ENCODE data around the gene LCE1E.

Gene LCE1E

DNA sequence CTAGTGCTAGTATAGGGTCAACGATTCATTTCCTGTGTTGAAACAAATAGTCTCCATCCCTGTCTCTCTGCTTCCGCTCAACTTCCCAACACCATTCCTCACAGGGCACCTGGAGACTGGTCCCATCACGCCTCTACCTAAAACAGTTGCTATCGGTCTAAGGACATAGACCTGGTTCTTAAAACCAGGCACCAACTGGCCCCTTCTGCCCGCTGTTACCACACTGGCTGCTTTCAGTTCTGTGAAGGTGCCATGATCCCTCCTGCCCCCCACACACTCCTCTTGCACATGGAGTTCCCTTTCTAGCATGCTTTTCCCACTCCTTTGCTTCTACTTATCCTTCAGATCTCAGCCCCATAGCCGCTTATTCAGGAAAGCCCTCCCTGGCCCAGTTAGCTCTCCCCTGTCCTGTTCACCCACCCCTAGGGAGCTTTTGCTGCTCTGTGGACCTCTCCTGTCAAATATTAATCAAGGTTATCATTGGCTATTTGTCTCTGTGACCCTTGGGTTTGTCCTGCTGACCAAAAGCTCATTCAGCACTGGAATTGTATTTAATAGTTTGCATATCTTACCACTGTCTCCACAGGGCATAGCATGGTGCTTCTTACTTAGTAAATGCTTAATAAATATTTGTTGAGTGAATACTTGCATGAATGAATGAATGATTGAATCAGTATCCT is 40.2 kb upstream of the LCE1E start:
- ChIA-PET CTCF (interaction anchor here (1.4 to 1.6 kb wide), 2 partner anchors 14 to 103 kb away, joined by 3 read pairs; no protein-coding TSS in a partner anchor), POLR2A (no interaction called here)
- TF ChIP-seq CTCF (IDR thresholded peaks at IDR 0.05; ENCODE audit: control extremely low read depth, extremely low read depth, low read depth, missing control alignments), result no peak

DNA sequence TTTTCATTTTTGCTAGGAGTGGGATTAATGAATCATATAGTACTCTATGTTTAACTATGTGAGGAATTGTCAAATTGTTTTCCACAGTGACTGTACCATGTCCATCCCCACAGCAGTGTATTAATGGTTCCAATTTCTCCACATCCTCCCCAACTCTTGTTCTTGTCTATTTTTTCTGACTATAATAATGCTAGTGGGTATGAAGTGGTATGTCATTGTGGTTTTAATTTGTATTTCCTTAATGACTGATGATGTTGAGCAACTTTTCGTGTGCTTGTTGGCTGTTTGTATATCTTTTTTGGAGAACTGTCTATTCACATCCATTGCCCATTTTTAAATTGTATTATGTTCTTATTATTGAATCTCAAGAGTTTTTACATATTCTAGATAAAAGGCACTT is 38.2 kb upstream of the LCE1E start:
- POLR2A ChIA-PET, result no interaction called here
- CTCF ChIA-PET, result no interaction called here
- TF ChIP-seq CTCF (IDR thresholded peaks at IDR 0.05; ENCODE audit: control extremely low read depth, extremely low read depth, low read depth, missing control alignments), result no peak
- no peak for DNase-seq (ENCODE audit: extremely low spot score)

More for the DNA sequence above, 40.2 kb upstream of the LCE1E start:
- DNase-seq (ENCODE audit: extremely low spot score), result no peak

GRCh38 chr1:152752225-152752624 is 33.8 kb upstream of the LCE1E start:
- no peak for DNase-seq (ENCODE audit: extremely low spot score)
- ChIA-PET POLR2A (no interaction called here), CTCF (no interaction called here)

GRCh38 chr1:152753586-152753985 is 32.5 kb upstream of the LCE1E start:
- DNase-seq (ENCODE audit: extremely low spot score), result no peak
- no peak for TF ChIP-seq CTCF (IDR thresholded peaks at IDR 0.05; ENCODE audit: control extremely low read depth, extremely low read depth, low read depth, missing control alignments)
- ChIA-PET CTCF (interaction anchor here (1.5 kb wide), 1 partner anchor 117 kb away, joined by 4 read pairs; no protein-coding TSS in a partner anchor), POLR2A (no interaction called here)

More at GRCh38 chr1:152752225-152752624, 33.8 kb upstream of the LCE1E start:
- no peak for TF ChIP-seq CTCF (IDR thresholded peaks at IDR 0.05; ENCODE audit: control extremely low read depth, extremely low read depth, low read depth, missing control alignments)

- CTCF ChIA-PET, result no interaction called here
- DNase-seq (ENCODE audit: extremely low spot score), result no peak
- POLR2A ChIA-PET, result no interaction called here
- no peak for TF ChIP-seq CTCF (IDR thresholded peaks at IDR 0.05; ENCODE audit: control extremely low read depth, extremely low read depth, low read depth, missing control alignments)
These were observed 29.2 kb upstream of the LCE1E start for GRCh38 chr1:152756872-152757271.

DNA sequence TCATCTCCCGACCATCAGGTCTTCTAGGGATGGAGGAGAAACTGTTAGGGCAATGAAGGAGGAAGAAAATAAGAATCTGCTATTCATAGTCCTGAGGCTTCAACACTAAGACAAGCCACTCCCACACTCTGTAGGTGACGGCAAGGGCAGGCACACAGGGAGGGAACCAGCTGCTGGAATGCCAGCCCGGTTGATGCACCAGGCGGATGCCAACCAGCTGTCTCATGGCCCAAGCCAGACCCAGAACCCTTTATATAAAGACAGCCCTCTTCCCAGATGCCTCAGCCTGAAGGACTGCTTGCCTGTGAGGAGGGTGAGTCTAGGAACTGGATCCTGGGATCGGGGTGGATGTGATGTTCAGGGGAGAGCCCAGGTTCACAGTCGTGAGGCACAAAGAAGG is 28.3 kb upstream of the LCE1E start, which contains the start of gene KPRP:
TSS of gene KPRP (plus strand) at position 279 of the 400 bp plus-strand sequence. CDS start 1,564 bp downstream, outside the sequence.
- no peak for DNase-seq (ENCODE audit: extremely low spot score)
- CTCF ChIA-PET, result no interaction called here
- POLR2A ChIA-PET, result interaction anchor here (0.5 kb wide), 1 partner anchor 1633 kb away, joined by 5 read pairs; no protein-coding TSS in a partner anchor
- TF ChIP-seq CTCF (IDR thresholded peaks at IDR 0.05; ENCODE audit: control extremely low read depth, extremely low read depth, low read depth, missing control alignments), result no peak
